Measurements from ENCODE around the gene CFAP157.

- no peak for TF ChIP-seq CTCF (IDR thresholded peaks at IDR 0.05; ENCODE audit: insufficient read depth, low read length, poor library complexity, severe bottlenecking)
- TF ChIP-seq EZH2phosphoT487 (conservative IDR thresholded peaks at IDR 0.05; ENCODE audit: low read length): no peak
Observed at GRCh38 chr9:127720031-127720864, 13.5 kb downstream of the CFAP157 start.

Measured in SU-DHL-6 (cell line).